Transverse colon (tissue), 4 donors: ENCODE results near the gene KAZN.

Experiments
- EP300 ChIP-seq: sonication (generic); formaldehyde crosslinking; IDR thresholded peaks from one replicate; pipeline ENCODE4 v1.6.1; 2017; ENCODE audit warnings: antibody characterized with exemption, low read depth
- POLR2A ChIP-seq: fragments of 450-650 bp; IDR thresholded peaks from one replicate; pipeline ENCODE4 v1.6.1; 2016; ENCODE audit warnings: antibody characterized with exemption, mild to moderate bottlenecking, moderate library complexity
- POLR2AphosphoS5 ChIP-seq, 3 donors: sonication (generic); formaldehyde crosslinking; IDR thresholded peaks; one replicate each; pipeline ENCODE4 v1.6.1; 2016; ENCODE audit warnings: antibody characterized with exemption in 3 of 3
- TF ChIP-seq, protein P1 (sequence below), 5 experiments: fragments of 200-600 bp in 3 of 5; fragments of 450-650 bp in 2 of 5; sonication (generic) in 3 of 5; IDR thresholded peaks; 1 replicate in 2 of 5; 2 replicates in 3 of 5; pipeline ENCODE4 v1.5.1; 2016 to 2017; ENCODE audit warnings: antibody characterized with exemption in 5 of 5, inconsistent platforms in 3 of 5, mild to moderate bottlenecking in 2 of 5, moderate library complexity in 1 of 5

GRCh38 chr1:15141935-15142539 is 543.6 kb downstream of the KAZN start:
- TF ChIP-seq POLR2AphosphoS5 (IDR thresholded peaks at IDR 0.05) (no peak), EP300 (no peak), POLR2A (no peak)
- TF ChIP-seq, protein P1, sequence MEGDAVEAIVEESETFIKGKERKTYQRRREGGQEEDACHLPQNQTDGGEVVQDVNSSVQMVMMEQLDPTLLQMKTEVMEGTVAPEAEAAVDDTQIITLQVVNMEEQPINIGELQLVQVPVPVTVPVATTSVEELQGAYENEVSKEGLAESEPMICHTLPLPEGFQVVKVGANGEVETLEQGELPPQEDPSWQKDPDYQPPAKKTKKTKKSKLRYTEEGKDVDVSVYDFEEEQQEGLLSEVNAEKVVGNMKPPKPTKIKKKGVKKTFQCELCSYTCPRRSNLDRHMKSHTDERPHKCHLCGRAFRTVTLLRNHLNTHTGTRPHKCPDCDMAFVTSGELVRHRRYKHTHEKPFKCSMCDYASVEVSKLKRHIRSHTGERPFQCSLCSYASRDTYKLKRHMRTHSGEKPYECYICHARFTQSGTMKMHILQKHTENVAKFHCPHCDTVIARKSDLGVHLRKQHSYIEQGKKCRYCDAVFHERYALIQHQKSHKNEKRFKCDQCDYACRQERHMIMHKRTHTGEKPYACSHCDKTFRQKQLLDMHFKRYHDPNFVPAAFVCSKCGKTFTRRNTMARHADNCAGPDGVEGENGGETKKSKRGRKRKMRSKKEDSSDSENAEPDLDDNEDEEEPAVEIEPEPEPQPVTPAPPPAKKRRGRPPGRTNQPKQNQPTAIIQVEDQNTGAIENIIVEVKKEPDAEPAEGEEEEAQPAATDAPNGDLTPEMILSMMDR (IDR thresholded peaks at IDR 0.05), result no peak
